Measurements from ENCODE around the gene PARP1.

DNA sequence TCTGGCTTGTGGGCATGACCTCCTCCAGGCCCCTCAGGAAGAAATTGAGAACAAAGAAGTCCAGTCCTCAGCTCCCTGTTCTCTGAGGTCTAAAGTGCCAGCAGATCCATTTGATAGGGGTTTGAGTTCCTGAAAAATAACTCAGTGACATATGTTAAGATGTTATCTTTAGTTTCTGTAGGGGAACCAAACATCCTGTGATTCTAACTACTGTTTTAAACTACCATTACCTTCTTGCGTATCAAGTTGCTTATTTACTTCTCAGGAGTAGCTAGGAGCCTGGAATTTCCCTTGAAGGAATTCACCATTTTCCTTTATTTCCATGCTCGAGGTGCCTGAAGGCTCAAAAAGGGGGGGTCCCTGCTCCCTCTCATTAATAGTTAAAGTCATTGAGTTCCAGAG, 80.1 kb downstream of the PARP1 start:
- TF ChIP-seq, protein P1, sequence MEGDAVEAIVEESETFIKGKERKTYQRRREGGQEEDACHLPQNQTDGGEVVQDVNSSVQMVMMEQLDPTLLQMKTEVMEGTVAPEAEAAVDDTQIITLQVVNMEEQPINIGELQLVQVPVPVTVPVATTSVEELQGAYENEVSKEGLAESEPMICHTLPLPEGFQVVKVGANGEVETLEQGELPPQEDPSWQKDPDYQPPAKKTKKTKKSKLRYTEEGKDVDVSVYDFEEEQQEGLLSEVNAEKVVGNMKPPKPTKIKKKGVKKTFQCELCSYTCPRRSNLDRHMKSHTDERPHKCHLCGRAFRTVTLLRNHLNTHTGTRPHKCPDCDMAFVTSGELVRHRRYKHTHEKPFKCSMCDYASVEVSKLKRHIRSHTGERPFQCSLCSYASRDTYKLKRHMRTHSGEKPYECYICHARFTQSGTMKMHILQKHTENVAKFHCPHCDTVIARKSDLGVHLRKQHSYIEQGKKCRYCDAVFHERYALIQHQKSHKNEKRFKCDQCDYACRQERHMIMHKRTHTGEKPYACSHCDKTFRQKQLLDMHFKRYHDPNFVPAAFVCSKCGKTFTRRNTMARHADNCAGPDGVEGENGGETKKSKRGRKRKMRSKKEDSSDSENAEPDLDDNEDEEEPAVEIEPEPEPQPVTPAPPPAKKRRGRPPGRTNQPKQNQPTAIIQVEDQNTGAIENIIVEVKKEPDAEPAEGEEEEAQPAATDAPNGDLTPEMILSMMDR (conservative IDR thresholded peaks at IDR 0.05): no peak
- TF ChIP-seq EZH2 (IDR thresholded peaks at IDR 0.05; ENCODE audit: low read depth): no peak

Data from PC-9 (cell line).